NCI-H146 (cell line): ENCODE data around the gene H19.

ENCODE experiments used
- DNase-seq: peaks from one replicate; lab custom pipeline; 2025; lab: John Stamatoyannopoulos, UW

The H19 gene

DNA sequence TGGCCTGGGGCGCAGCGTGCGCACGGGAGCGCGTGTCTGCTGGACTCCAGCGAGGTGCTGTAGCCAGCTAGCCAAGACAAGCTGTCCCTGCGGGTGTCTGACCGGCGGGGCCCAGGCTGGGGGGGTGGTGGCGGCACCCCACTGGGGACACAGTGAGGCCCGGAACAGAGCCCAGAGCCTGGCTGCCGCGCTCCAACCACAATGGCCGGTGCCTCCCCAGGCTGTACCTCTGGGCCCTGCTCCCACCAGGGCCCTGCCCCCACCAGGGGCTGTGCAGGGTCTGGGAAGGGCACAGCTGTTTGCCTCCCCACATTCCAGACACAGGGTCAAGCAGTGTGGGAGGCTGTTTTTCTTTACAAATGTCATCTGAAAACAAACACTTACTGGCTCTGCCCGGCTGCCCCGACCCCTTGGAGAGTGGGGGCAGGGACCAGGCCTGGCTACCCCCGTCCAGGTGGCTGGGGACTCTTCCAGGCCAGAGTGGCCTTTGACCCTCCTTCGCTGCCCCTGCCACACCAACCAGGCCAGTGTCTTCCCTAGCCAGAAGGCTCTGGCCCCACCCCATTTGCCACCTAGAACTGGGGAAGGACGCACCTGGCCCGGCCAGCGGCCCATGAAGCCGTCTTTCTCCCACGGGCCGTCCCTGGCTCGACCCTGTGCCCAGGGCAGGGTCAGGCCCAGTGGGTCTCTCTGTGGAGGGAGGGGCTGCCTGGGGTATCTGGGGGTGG, 14.6 kb downstream of the H19 start:
- DNase-seq, result no peak

DNA sequence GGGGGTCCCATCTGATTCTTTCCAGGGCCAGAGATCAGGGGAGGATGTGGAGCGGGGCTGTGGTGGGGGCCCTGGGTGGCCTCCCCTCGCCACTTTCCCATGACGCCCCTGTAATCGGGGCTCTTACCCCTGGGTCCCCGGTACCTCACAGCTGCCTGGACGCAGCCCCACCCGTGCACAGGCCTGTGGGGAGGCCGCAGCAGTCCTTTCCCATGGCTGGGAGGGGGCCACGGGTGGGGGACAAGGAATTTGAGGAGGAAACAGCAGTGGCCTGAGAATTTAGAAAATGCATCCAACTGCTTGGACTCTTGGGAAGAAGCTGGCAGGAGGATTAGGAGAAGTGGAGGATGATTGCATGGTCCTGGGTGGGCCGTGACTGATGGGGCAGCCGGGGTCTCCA, 18.0 kb downstream of the H19 start:
- DNase-seq, result no peak

DNA sequence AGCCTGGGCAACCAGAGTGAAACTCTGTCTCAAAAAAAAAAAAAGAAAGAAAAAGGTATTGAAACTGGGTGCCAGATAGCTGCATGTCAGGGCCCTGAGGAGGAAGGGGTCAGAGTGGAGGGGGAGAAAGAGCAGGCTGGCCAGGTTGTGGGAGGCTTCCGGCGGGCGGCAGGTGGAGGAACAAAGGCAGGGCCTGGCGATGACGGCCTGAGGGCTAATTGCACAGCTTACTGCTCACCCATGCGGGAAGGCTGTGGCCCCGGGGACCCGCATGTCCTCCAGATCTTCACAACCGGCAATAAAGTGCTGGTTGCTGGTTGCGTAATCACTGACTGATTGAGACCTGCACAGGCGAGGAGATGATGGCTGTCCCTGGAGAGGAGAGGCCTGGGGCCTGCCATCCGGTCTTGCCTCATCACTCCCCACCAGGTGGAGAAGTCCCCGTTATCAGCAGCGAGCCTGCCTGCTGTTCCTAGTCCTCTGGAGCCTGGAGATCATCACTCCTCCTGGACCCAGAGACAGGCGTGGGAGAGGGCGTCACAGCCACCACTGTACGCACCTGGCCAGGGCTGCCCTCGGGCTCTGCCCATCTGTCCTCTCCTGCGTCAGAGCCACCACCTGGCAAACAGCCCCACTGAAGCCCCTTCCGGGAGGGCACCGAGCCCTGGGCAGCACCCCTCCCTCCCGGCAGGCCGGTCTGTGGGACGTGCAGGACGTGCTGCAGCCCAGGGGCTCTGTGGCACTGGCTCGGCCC, 18.7 kb downstream of the H19 start:
- no peak for DNase-seq

DNA sequence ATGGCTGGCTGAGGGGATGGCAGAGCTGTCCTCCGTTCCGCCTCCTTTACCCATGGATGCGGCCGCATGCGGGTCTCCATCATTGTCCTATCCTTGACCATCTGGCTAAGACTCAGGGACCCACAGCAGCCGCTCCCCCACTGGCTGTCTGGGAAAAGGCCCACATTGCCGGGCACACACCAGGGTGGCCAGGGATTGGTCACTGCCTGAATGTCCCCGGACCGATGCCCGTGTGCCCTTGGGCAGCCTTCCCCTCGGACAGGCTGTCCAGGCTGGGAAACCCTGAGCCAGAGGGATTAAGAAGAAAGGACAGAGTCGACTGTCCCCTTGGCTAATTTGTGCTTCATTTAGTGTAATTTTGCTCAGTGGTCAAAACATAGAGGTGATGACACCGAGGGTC, 22.5 kb downstream of the H19 start:
- no peak for DNase-seq

DNA sequence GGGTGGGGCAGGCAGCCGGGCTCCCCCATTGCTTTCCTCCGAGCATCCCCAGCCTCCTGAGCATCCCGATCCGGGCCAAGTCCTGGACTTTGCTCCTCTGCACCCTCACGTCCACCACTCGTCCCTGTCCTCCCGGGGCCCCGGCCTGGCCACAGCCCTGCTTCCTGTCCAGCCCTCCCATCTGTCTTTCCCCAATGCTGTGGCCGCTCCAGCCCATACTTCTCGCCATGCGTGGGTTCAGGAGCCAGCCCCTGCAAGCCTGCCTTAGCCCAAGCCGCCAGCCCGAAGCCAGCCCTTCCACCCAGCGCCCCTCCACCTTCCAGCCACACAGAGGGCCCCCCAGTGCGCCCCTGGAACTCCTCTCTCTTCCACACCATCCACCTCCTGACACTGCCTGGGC, 26.7 kb downstream of the H19 start:
- no peak for DNase-seq

DNA sequence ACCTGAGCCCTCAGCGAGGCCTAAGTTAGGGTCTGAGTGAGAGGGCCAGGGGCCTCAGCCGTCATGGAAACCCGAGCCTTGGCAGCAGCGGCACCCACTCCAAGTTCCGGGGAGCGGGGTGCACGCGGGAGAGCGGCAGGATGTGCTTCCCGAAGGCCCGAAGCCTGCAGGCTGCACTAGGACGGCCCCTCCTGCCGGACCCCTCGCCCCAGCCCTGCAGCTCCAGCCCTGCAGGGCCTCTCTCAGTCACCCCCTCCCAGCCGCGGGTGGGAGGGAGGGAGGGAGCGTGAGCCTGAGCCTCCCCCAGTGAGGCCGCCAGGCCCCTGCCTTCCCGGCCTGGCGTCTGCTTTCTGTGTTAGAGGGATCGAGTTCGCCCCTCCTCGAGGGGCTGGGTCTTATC, 27.9 kb downstream of the H19 start:
- DNase-seq, result no peak

- DNase-seq, result no peak
These were observed 28.6 kb downstream of the H19 start for GRCh38 chr11:1969035-1969434.

DNA sequence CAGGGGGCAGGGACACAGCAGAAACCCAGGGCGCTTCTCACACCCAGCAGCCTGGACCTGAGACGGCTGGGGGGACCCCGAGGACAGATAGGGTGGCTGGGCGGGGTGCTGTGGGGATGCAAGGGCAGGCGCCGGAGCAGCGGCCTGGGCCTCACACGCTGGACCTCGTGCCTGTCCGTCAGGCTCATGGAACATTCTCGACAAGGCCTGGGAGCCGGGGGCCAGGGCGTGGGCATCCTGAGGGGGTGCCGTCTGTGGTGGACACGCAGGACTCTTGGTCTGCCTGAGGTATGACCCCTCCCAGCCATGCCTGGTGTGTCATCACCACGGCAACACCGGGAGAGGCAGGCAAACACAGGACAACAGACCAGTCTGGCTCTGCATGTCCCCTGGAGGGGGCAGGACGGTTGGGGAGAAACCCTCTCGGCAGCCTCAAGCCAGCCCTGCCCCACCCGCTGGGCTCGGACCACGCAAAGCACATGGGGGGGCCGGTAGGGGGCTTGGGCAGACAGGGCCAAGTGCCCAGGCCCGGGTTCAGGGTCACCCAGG, 29.1 kb downstream of the H19 start:
- no peak for DNase-seq

DNA sequence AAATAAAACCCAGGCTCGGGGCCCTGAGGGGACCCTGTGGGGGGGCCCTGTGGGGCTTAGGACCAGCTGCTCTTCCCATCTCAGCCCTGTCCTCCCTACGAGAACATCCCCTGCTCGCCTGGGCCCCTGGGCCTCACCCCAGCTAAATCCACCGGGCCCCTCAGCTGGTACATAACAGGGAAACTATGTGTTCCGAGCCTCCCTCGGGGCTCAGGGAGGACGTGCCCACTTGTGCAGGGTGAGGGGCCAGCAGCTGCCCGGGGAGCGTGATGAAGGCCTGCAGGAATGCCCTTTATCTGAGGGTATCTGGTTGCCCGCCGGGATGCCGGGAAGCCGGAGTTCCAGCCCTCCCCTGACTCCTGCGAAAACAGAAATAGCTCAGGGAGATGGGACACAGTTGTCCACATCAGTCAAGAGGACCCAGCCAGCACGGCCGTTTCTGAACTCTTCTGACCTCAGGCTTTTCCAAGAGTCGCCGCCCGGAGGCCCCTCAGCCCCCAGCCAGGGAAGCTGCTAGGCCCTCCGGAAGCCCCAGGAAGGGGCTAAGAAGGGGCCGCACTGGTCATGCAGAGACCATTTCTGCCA, 29.9 kb downstream of the H19 start:
- DNase-seq, result no peak

- no peak for DNase-seq
These were observed 31.1 kb downstream of the H19 start for GRCh38 chr11:1966531-1966930.

DNA sequence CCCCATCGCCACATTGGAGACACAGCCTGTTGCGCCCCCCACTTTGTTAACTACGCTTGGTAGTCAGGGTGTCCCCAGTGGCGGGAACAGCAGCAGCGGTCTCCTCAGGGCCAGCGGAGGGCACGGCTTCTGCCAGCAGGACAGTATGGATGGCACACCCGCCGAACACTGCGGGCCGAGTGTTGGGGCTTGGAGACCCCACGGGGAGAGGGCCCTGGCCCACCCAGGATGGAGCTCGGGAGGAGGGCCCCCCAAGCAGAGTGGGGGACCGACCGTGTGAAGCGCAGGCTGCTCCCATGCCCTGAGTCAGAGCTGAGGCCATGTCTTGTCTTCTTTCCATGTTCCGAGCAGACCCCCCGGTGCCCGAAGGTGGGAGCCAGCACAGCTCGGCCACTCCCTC, 32.7 kb downstream of the H19 start:
- DNase-seq, result no peak

GRCh38 chr11:1964348-1964747, 33.3 kb downstream of the H19 start:
- DNase-seq, result no peak

DNA sequence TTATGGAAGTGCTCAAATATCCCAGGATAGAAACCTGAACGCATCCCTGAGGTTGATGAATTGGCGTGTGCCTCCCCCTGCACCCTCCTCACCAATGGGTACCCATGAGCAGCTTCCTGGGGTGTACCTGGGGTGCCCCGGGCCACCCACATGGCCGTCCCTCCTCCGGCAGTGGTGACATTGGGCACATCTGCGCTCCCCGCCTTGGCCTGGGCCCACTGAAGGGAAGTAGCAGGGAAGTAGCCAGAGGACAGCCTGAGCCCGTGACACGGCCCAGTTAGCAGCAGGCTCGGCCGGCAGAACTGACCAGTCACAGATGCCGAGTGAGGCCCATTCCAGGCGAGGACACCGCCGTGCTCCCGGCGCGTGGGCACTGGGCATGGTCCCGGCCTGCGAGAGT, 33.8 kb downstream of the H19 start:
- no peak for DNase-seq

DNA sequence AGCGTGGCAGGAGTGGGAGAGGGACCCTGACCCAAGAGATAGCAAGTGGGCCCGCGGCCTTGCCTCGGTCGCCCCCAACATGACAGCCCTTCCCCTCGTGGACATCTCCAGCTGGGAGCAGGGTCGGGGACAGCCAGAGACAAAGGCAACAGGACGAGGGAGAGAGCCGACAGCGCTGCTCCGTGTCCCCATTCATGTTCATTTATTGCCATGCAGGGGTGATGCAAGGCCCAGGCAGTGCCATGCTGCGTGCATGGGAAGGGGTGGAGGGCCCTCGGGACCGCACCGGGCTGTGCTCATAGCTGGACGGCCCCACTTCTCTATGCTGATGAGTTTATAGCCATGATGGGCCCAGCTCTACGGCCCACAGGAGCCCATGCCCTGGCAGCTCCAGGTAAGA, 37.9 kb downstream of the H19 start:
- DNase-seq, result no peak

- DNase-seq, result no peak
These were observed 39.3 kb downstream of the H19 start for GRCh38 chr11:1958367-1958766.

DNA sequence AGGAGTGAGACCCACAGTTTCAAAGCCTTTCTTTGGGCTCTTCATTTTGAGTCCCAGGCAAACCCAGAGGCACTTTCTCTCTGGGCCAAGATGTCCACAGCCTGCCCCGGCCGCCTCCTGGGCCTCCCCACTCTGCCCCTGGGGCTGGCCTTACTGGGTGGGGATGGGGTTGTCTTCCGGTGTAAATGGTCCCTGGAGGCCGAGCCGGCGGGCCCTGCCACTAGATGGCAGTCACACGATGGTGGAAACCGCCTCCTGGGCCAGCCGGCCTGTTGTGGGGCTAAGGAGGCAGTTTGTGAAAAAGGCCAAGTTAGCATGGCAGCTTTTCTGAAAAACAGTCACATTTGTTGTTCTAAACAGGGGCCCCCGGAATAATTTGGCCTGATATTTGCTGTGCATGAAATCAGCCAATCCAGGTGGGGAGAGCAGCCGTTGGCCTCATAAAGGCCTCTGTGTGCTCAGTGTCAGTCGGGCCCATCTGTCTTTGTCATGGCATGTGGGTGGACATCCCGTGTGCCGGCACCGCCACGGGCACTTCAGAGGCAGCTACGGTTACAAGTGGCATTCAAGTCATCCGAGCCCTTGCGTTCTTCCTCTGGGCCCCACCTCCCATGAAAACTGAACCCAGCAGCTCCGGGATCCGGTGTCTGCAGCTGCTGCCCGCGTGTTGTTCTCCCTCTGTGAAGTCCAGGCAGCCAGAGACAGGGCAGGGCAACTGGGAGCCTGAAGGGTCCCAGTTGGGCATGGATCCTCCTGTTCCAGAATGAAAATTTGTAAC, 44.0 kb downstream of the H19 start:
- no peak for DNase-seq

DNA sequence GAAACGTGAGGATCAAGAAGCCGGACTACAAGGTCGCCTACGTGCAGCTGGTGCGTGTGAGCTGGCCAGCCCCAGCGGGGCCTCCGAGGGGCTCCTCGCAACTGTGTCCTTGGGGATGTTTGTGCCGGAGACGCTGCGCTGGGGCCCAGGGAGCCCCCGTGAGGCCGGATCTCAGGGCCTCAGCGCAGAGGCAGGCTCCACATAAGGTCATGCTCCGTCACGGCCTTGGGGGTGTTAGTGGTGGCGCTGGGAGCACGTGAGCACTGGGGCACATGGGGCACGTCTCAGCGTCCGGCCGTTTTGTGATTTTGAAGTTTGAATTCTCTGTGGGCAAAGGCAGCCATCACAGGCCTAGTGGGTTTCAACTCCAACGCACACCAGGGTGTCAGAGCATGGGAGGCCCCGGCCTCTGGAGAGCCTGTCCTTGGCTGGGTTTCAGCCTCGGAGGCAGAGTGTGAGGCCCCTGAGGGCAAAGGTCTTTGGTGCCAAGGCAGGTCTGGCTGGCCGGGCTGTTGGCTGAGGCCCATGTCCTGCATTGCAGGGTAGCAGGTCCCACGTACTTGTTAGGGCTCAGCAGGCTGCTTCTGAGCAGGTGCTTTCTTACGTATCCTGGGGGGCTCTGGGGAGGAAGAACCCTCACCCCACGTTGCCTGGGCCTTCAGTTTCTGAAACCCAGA, 44.7 kb downstream of the H19 start:
- DNase-seq, result no peak

DNA sequence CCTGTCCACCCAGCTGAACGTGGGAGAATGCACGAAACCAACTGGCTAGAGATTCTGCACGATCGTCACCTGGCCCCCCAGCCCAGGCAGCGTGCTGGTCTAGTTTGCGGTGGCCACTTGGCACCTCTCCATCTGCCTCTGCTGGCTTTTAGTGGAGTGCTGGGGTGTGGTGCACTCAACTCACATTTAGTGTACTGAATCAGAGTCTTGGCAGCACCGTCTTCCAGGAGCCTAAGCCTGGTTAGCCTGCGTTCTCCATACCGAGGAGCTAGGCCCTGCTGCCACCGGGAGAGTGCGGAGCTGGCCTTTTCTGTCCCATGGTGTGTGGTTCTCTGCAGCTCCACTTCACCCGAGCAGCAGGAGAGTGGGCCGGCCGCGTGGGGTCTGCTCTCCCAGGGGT, 47.7 kb downstream of the H19 start:
- DNase-seq, result no peak

DNA sequence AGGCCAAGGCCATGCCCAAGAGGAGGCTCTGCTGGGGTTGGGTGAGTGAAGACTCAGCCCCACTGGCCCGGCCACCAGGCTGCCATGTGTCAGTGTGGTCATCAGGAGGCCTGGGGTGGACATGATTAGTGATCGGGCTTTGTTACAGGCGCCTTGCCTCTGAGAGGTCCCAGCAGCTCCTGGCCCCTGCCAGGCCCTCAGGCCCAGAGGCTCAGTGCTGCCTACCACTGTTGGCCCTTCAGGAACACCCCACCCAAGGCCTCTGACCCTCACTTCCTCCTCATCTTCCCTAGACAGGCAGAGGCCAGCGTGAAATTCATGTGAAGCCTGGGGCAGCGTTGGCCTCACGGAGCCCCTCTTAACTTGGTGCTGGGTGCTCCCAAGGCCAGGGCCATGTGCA, 48.3 kb downstream of the H19 start:
- DNase-seq, result no peak

DNA sequence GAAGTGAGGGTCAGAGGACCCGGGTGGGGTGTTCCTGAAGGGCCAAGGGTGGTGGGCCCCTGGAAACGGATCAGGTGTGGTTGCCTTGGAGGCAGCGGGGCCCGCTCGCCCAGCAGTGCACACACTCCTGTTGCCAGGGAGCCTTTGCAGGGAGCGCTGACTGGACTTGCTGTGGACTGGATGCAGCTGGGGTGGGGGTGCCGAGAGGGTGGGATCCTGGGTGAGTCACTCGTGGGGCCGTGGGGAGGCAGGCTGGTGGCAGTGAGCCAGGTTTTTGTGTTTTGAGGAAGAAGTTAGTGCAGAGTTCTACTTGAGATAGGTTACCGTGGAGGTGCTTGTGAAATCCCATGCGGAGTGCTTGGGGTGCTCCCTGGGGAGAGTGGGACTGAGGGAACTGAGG, 49.3 kb downstream of the H19 start:
- no peak for DNase-seq

GRCh38 chr11:1947592-1948237, 49.9 kb downstream of the H19 start:
- no peak for DNase-seq
